GM18951 (cell line): ENCODE results near the gene SLC35G2.

Experiments
- POLR2A ChIP-seq: IDR thresholded peaks from 4 replicates; pipeline ENCODE4 v1.6.1; 2011; ENCODE audit warnings: mild to moderate bottlenecking; ENCODE audit not compliant: insufficient read length, insufficient read depth; ENCODE audit errors: extremely low read depth
- in situ Hi-C: fragments of 300-500 bp; cut with MboI; formaldehyde crosslinking; loops from one replicate; pipeline ENCODE4 v1.12.0; 2022; ENCODE audit warnings: low sequenced_read_pairs, mixed read lengths, inconsistent platforms; ENCODE audit not compliant: unreplicated experiment

SLC35G2 gene

DNA sequence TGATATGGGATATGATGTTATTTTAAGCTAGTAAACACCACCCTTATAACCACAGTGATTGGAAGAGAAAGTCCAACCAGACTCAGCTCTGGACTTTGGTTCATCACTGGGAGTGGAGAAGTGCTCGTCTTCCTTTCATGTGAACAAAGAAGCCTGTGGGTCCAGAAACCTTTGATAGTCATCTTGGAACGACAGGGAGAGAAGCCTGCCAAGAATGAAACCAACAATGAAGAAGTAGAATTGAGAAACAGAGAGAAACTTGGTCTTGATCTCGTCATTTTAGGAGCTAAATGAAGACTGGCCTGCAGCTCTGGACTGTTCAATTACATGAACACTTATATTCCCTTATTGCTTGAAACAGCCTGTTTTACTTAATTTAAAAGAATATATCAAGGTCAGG lies 13.1 kb upstream of the SLC35G2 start:
- no peak for TF ChIP-seq POLR2A

DNA sequence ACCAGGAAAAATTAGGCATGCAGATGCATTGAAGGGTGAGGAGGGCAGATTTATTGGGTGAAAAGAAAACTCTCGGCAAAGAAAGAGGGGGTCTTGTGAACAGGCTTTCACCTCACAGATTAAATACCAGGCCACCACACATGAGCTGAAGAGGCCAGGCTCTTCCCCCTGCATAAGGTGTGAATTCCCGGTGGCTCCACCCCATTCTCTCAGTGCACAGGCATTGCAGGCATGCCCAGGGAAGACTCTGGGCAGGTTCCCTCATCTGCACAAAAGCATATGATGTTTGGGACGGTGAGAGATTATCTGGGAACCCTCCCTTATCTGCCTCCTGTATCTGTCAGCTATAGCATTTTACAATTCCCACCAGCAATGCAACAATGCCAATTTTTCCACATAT lies 7.2 kb upstream of the SLC35G2 start:
- TF ChIP-seq POLR2A = no peak
- in situ Hi-C loops = no loop called here

More for the DNA sequence above, 13.1 kb upstream of the SLC35G2 start:
- in situ Hi-C loops = no loop called here

DNA sequence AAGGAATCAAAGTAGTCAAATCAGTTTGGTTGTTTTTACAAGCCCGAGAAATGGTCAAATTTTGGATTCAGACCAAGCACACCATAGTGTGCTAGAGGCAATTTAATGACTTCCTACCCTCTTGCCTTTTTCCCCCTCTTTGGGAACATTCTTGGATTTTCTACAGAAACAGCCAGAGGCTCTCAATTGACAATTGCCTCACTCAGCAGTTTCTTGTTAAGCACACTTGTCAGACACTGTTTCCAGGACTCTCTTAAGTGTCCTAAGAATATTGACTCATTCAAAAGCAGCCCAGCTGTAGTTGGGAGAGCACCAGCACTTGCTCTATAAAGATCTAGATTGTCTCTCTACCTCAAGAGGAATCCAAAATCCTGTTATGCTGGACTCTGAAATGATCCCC lies 1.5 kb upstream of the SLC35G2 start:
- in situ Hi-C loops = no loop called here
- TF ChIP-seq POLR2A = no peak

DNA sequence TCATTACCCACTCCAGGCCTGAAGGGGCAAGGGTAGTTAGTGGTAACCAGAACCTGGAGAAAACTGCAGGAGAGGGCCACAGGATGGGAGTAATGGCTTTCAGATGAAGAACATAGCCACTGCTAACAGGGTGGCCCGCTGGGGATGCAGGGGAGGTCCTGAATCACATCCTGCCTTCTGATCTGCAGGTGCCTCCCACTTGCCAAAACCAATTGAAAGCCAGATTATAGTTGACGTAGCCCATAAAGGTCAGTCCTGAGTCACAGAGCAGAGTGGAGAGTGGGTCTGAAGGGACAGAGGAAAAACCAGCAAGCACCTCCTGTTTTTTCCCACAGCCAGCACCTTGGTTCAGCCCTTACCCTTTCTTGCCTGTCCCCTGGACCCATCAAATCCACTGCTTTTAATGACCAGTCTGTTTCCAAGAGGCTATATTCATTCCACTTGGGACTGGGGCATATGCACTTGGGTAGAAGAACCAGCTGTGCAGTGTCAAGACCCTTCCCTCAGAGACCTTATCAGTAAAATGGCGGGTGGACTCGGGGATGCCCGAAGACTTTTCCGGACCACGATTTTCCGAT lies 646 bp upstream of the SLC35G2 start:
- TF ChIP-seq POLR2A = no peak

DNA sequence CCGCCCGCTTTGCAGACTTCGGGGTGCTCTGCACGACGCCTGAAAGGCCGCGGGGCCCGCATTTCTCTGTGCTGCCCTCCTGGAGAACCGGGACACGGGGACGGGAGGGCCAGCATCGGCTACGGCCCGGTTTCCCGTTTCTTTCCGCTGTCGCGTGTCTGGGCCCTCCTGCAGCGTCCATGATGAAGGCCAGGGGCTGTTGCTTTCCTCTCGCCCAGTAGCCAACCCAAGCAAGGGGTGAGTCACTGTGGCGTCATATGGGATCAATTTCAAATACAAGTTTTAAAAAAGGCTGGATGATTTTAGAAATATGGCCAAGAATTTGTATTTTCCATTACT lies 435 bp downstream of the SLC35G2 start:
- in situ Hi-C loops = no loop called here
- no peak for TF ChIP-seq POLR2A

More for the DNA sequence above, 646 bp upstream of the SLC35G2 start:
- in situ Hi-C loops = no loop called here

DNA sequence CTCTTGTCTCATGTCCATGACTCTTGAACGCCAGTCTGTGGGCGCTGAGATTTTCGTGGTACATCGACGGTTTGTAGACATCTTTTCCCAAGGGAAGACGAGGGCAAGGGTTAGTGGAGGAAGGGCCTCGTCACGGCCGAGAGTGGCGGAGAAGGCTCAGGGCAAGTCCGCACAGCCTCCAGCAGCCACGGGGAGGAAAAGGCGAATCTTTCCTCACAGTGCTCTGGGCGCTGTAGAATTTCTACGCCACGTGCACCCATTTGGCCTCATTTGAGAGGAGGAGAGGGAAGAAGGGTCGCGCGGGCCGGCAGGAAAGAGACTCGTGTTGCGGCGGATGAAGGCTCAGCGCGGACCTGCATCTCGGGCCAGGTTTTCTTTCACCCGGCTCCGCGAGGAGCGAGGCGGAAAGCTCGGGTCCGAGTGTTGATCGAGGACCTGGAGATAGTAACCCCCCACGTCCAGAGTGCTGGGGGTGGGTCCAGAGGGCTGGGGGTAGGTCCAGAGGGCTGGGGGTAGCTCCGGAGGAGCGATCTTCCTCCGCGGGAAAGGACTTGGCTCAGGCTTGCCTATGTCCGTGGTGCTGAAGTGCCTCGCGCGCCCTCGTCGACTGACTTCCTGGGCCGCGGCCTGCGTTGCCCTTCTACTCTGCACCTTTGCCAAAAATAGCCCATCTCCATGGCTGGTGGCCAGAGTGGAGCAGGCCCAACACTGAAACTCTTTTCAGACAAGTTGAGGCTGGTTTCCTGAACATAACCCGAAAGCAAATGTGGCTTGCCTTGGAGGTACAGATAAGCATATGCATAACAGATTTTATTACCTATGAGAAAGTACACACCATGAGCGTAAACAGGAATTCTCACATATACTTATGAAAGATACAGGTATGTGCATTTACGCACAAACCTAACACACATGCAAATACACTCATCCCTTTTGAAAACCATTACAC lies 1.1 kb downstream of the SLC35G2 start:
- no peak for TF ChIP-seq POLR2A
- in situ Hi-C loops = no loop called here

DNA sequence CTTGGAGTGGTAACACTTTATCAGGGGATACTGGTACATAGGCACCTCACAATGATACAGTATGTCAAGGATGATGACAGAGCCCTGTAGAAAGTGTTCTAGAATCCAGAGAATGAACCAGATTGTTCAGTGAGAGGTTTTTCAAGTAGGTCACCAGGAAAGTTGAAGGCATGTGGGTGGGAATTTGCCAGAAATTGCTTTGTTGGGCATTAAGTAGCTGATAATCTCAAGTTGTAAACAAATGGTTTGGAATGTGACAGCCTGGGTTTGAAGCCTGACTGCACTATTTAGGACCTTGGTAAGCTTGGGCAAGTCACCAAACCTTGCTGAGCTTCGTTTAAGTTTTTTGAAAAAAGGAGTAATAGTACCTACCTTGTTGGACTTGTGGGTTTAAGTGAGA lies 12.5 kb downstream of the SLC35G2 start:
- no peak for TF ChIP-seq POLR2A
- in situ Hi-C loops = no loop called here

DNA sequence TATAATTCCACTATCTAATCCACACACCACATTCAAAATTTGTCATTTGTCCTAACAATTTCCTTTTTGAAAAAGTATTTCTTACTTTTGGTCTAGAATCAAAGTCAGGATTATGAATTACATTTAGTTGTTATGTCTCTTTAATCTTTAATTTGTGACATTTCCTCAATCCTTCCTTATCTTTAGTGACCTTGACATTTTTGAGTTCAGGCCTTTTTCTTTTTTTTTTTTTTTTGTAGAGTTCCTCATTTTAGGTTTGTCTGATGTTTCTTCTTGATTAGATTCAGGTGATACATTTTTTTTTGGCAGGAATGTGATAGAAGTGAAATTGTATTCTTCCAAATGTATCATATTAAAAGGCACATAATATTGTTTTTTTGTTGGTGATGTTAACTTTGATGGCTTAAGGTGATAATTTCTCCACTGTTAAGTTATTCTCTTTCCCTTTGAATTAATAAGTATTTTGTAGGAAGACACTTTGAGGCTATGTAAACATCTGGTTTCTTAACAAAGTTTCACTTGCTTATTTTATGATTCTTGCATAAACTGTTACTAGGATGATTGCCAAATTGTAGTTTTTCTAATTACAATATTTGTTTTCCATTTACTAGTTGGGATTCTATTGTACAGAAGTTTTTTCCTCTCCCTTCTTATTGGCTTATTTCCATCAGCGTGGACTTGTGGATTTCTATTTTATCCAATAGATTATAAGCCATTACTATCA lies 16.3 kb downstream of the SLC35G2 start:
- no peak for TF ChIP-seq POLR2A
- in situ Hi-C loops = no loop called here

DNA sequence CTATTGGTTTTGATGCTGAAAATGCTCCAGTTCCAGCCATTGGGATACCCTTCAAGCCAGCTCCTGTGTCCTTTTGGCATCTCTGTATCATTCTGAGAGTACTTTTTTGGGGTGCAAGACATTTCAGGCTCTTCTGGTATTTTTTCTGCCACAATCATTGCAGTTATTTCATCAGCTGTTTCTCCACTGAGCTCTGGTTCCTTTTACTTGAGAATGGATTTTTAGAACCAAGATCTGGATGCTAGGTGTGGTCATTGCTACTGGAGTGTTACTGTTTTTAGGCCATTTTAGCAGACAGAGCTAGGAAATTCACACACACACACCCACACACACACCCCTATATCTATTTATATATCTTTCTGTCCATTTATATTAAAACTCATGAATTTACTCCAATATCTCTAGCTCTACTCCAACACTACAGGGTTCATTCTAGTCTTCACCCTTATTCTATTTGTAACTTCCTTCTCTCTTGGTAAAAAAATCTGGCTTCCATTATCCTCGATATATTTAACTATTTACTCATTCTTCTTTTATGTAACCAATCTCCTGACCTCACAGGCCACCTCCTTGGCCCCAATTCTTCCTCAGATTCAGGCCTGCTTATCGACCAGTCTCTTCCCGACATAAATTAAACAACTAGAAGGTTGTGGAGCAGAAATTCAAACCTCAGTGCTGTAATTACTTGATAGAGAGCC lies 17.0 kb downstream of the SLC35G2 start:
- in situ Hi-C loops = no loop called here

DNA sequence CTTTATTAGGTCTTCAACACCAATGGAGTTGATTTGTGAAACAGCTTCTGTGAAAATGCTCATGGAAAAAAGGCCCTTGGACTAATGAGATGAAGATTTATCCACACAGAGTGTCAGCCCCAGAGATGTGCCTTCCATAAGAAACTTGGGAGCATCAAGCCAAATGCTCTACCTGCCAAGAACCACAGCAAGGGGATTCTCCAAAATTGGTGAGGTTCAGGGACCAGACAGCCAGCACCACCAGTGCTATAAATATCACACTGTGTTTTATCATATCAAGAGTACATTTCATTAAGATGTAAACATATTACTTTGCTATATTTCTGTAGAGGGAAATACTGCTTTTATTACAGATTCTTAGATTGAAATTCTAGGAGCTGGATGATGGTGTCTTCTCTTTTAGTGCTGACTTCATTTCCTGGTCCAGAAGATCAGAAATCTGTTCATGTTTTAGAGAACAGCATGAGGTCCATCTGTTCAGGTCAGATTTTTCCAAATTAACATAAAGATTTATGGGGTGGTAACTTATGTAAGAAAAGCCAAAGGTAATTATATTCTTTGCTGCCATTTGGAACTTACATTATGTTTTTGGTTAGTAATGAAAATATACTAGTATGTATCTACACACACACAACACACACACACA lies 17.7 kb downstream of the SLC35G2 start:
- in situ Hi-C loops = no loop called here
- no peak for TF ChIP-seq POLR2A

More for the DNA sequence above, 17.0 kb downstream of the SLC35G2 start:
- no peak for TF ChIP-seq POLR2A

DNA sequence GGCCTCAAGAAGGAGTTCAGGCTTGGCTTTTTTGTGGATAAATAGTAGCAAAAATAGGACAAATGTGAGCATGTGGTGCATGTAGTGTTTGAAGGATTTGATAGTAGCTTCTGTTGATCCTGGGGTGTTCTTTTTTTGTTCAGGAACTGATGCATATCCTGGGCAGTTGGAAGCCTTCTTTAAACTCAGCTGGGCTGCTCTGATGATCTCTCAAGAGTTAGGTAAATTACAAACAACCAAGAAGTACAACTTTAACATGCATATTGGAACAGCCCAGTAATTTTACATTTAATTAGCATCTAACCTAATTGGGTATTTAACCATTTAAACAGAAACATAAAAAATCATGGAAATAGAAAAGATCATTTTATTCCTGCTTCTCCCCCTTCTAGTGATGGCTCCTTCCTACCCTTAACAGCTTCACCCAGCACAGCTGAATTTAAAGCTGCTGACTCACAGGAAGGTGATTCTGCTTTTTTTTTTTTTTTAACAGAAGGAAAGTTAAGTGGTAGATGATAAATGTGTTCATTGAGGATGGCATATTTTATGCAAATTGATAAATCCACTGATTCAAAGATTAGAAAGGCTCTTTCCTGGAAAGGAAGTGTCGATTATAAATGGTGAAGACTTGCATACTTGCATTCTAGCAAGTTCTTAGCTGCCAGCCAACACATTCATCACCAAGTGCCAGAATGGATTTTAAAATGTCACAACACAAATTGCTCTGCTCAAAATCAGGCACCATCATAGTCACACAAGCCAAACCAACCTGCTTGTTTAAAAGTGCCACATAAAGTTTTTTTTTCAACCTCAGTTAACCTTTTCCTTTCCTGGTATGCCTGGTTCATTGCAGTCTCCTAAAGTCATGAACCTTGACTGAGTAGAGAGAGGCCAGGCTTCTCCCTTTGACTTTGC lies 20.0 kb downstream of the SLC35G2 start:
- in situ Hi-C loops = no loop called here
- TF ChIP-seq POLR2A = no peak

DNA sequence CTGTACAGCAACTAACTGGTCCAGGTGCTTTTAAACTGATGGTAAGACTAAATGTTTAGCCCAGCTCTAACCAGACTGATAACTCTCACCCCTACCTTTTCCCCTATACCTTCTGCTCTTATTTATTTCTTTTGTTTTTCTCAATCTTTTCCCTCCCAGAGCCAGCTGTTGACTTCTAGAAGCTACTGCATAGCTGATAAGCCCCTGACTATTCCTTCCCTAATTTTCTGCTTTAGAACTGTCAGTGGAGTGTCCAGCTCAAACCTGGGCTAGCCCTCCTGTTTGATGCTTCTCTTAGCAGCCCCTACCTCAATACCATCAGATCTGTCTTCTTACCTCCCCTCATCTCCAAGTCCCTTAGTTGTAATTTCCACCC lies 20.6 kb downstream of the SLC35G2 start:
- in situ Hi-C loops = no loop called here
- no peak for TF ChIP-seq POLR2A
